A549 (cell line): ENCODE measurements around the gene NCOA7. TPM values are rescaled to one million over a fixed set of nuclear protein-coding genes. Genes with fewer than 3 reads are reported as not detected.

Experiments
- ATAC-seq, 2 experiments: fragments of 200-7000 bp in 1 of 2; fragments of >200 bp in 1 of 2; cut with Nextera tagmentation in 1 of 2; cut with Tn5 transposase in 1 of 2; 3 replicates each; pipeline versions ENCODE4 v1.8.0 to v1.9.1; 2018 to 2020; ENCODE audit warnings: mild to moderate bottlenecking in 1 of 2, moderate library complexity in 1 of 2
- CTCF ChIA-PET: fragments of 300-600 bp; sonication (Branson Sonifier 250); formaldehyde crosslinking; extraction: SDS; loops from one replicate; lab custom pipeline; 2021; ENCODE audit warnings: antibody characterized with exemption, inconsistent platforms; lab: Yijun Ruan, JAX
- POLR2A ChIA-PET: fragments of 350-600 bp; formaldehyde crosslinking; extraction: SDS; loops from one replicate; lab custom pipeline; 2021; ENCODE audit warnings: antibody characterized with exemption, inconsistent platforms; lab: Yijun Ruan, JAX
- DNase-seq, 2 experiments: peaks; one replicate each; pipeline versions ENCODE4 v3.0.0 to v3.0.0-alpha.2; 2011 to 2016; ENCODE audit warnings: low read depth in 1 of 2, low spot score in 1 of 2
- FAIRE-seq: peaks from 2 replicates; lab custom pipeline; 2011; peaks lifted over from hg19 to GRCh38; lab: Jason Lieb, UNC
- H3K27ac ChIP-seq, 2 experiments: fragments of >200 bp; sonication (Bioruptor Twin); formaldehyde crosslinking; 3 replicates each; pipeline ENCODE4 v1.5.1; 2016 to 2017
- H3K4me1 ChIP-seq: fragments of >200 bp; sonication (Bioruptor Twin); formaldehyde crosslinking; 3 replicates; pipeline ENCODE4 v1.6.1; 2016
- H3K4me2 ChIP-seq: fragments of >200 bp; sonication (Bioruptor Twin); formaldehyde crosslinking; 3 replicates; pipeline ENCODE4 v1.6.1; 2016
- H3K4me3 ChIP-seq: fragments of >200 bp; sonication (Bioruptor Twin); formaldehyde crosslinking; 3 replicates; pipeline ENCODE4 v1.5.1; 2016
- H3K9me3 ChIP-seq: fragments of >200 bp; sonication (Bioruptor Twin); formaldehyde crosslinking; 3 replicates; pipeline ENCODE4 v1.6.1; 2016
- BHLHE40 ChIP-seq: IDR thresholded peaks from 2 replicates; pipeline ENCODE4 v1.6.1; 2012; ENCODE audit warnings: low read depth, low read length, inconsistent platforms
- CBX2 ChIP-seq: fragments of 200-600 bp; sonication (generic); IDR thresholded peaks from 2 replicates; pipeline ENCODE4 v1.6.1; 2016; ENCODE audit warnings: low read depth, mild to moderate bottlenecking, borderline replicate concordance
- CBX8 ChIP-seq: fragments of 200-600 bp; sonication (generic); IDR thresholded peaks from 2 replicates; pipeline ENCODE4 v1.6.1; 2016
- CEBPB ChIP-seq, 2 experiments: fragments of >200 bp in 1 of 2; sonication (Bioruptor Twin) in 1 of 2; formaldehyde crosslinking in 1 of 2; IDR thresholded peaks; 2 replicates each; pipeline ENCODE4 v1.6.1; 2012 to 2016
- CHD4 ChIP-seq: fragments of 200-600 bp; sonication (generic); IDR thresholded peaks from 2 replicates; pipeline ENCODE4 v1.6.1; 2016; ENCODE audit warnings: antibody characterized with exemption, mild to moderate bottlenecking, borderline replicate concordance
- CTCF ChIP-seq: fragments of >200 bp; sonication (Bioruptor Twin); formaldehyde crosslinking; IDR thresholded peaks from 3 replicates; pipeline ENCODE4 v1.5.1; 2016
- EHF ChIP-seq: fragments of 250-450 bp; sonication (Bioruptor Pico); IDR thresholded peaks from 2 replicates; pipeline ENCODE4 v1.5.0; 2020; ENCODE audit warnings: mild to moderate bottlenecking
- EHMT2 ChIP-seq: fragments of 200-600 bp; sonication (generic); IDR thresholded peaks from 2 replicates; pipeline ENCODE4 v1.6.1; 2016; ENCODE audit warnings: antibody characterized with exemption, low read depth, mild to moderate bottlenecking, moderate library complexity
- FOSB ChIP-seq: fragments of 250-450 bp; sonication (Bioruptor Pico); IDR thresholded peaks from 2 replicates; pipeline ENCODE4 v1.5.0; 2020; ENCODE audit warnings: mild to moderate bottlenecking, moderate library complexity
- FOSL2 ChIP-seq, 2 experiments: fragments of 450-650 bp in 1 of 2; fragments of >200 bp in 1 of 2; sonication (Bioruptor Twin) in 1 of 2; formaldehyde crosslinking; IDR thresholded peaks; 2 replicates each; pipeline versions ENCODE4 v1.5.0 to v1.6.1; 2016 to 2020; ENCODE audit warnings: mild to moderate bottlenecking in 1 of 2, moderate library complexity in 1 of 2
- FOXS1 ChIP-seq: fragments of 250-450 bp; sonication (Bioruptor Pico); IDR thresholded peaks from 2 replicates; pipeline ENCODE4 v1.5.0; 2020; ENCODE audit warnings: mild to moderate bottlenecking, moderate library complexity
- HDAC2 ChIP-seq: fragments of 200-600 bp; sonication (generic); IDR thresholded peaks from 2 replicates; pipeline ENCODE4 v1.6.1; 2016
- HES2 ChIP-seq: fragments of >200 bp; sonication (Bioruptor Twin); formaldehyde crosslinking; IDR thresholded peaks from 2 replicates; pipeline ENCODE4 v1.6.1; 2016
- HOXB13 ChIP-seq: fragments of 250-450 bp; sonication (Bioruptor Pico); IDR thresholded peaks from 2 replicates; pipeline ENCODE4 v1.5.0; 2020; ENCODE audit warnings: low read depth, mild to moderate bottlenecking, moderate library complexity
- HOXB5 ChIP-seq: fragments of 250-450 bp; sonication (Bioruptor Pico); IDR thresholded peaks from 2 replicates; pipeline ENCODE4 v1.5.0; 2020; ENCODE audit warnings: mild to moderate bottlenecking, moderate library complexity
- JUN ChIP-seq, 2 experiments: fragments of >200 bp; sonication (Bioruptor Twin); formaldehyde crosslinking; IDR thresholded peaks; 2 replicates in 1 of 2; 3 replicates in 1 of 2; pipeline ENCODE4 v1.6.1; 2016 to 2017
- KDM5A ChIP-seq: fragments of 200-600 bp; sonication (generic); IDR thresholded peaks from 2 replicates; pipeline ENCODE4 v1.6.1; 2016; ENCODE audit warnings: antibody characterized with exemption, mild to moderate bottlenecking
- MAFK ChIP-seq: fragments of 450-650 bp; IDR thresholded peaks from 2 replicates; pipeline ENCODE4 v1.6.1; 2014; ENCODE audit not compliant: partially characterized antibody
- MAX ChIP-seq: IDR thresholded peaks from 2 replicates; pipeline ENCODE4 v1.6.1; 2012
- MAZ ChIP-seq: fragments of 150-350 bp; IDR thresholded peaks from 2 replicates; pipeline ENCODE4 v1.6.1; 2014; ENCODE audit warnings: antibody characterized with exemption, low read depth, low read length, borderline replicate concordance
- MYC ChIP-seq: IDR thresholded peaks from 2 replicates; pipeline ENCODE4 v1.6.1; 2012; ENCODE audit warnings: mild to moderate bottlenecking, inconsistent platforms, low read length, improper control_type of control experiment, borderline replicate concordance
- NPAS2 ChIP-seq: fragments of 250-450 bp; sonication (Bioruptor Pico); IDR thresholded peaks from 2 replicates; pipeline ENCODE4 v1.8.0; 2022; ENCODE audit warnings: mild to moderate bottlenecking, moderate library complexity, borderline replicate concordance
- POLR2AphosphoS2 ChIP-seq: conservative IDR thresholded peaks from 2 replicates; pipeline ENCODE4 v1.6.1; 2012; ENCODE audit warnings: low read length, improper control_type of control experiment, inconsistent platforms
- SREBF2 ChIP-seq: fragments of 450-650 bp; IDR thresholded peaks from 2 replicates; pipeline ENCODE4 v1.6.1; 2014; ENCODE audit warnings: mild to moderate bottlenecking, moderate library complexity
- TP53 ChIP-seq: fragments of 250-450 bp; sonication (Bioruptor Pico); IDR thresholded peaks from 2 replicates; pipeline ENCODE4 v1.5.0; 2021; ENCODE audit warnings: mild to moderate bottlenecking, moderate library complexity
- USF2 ChIP-seq: fragments of 450-650 bp; IDR thresholded peaks from 2 replicates; pipeline ENCODE4 v1.6.1; 2014; ENCODE audit warnings: antibody characterized with exemption
- ZC3H11A ChIP-seq: fragments of 450-650 bp; IDR thresholded peaks from 2 replicates; pipeline ENCODE4 v1.6.1; 2014; ENCODE audit warnings: antibody characterized with exemption, mild to moderate bottlenecking
- ZFP36 ChIP-seq: fragments of 450-650 bp; IDR thresholded peaks from 2 replicates; pipeline ENCODE4 v1.6.1; 2014; ENCODE audit warnings: borderline replicate concordance; ENCODE audit not compliant: partially characterized antibody
- ZNF302 ChIP-seq: fragments of 250-450 bp; sonication (Bioruptor Pico); IDR thresholded peaks from 2 replicates; pipeline ENCODE4 v1.9.0; 2021; ENCODE audit warnings: inconsistent platforms, mild to moderate bottlenecking, moderate library complexity
- ZSCAN20 ChIP-seq: fragments of 250-450 bp; sonication (Bioruptor Pico); IDR thresholded peaks from 2 replicates; pipeline ENCODE4 v1.8.0; 2022; ENCODE audit warnings: mild to moderate bottlenecking, moderate library complexity
- WGBS: methylation state at CpG from one replicate; pipeline ENCODE4 v1.1.6; 2017; ENCODE audit errors: missing lambda C conversion rate; 5-methylcytosine and 5-hydroxymethylcytosine counted together
- polyA plus RNA-seq, 4 experiments: library from polyadenylated mRNA; depleted of rRNA in 3 of 4; stranded (reverse); fragments of >200 nt; fragmentation: RNase III in 1 of 4; extraction: RNeasy Plus Mini Kit Qiagen cat#74134 plus additional on column Dnase treatment in 1 of 4; gene quantifications; 2 replicates in 3 of 4; 3 replicates in 1 of 4; pipeline ENCODE4 v1.2.3, GENCODE V29; 2011 to 2017

The NCOA7 gene
- polyA plus RNA-seq, 2 of the 4 experiments (the other 2 are of a cell fraction), result 66.4 to 195 TPM

GRCh38 chr6:125923366-125923877 is 132.7 kb downstream of the NCOA7 start:
- peak overlapping the region; percentile 89 to 91 for H3K27ac ChIP-seq
- FAIRE-seq, result no peak
- peak overlapping the region; percentile 66 for H3K4me3 ChIP-seq
- no peak for ATAC-seq
- H3K9me3 ChIP-seq, result no peaks in the 10 kb centered on the region
- 33% methylated on average over 4 of the region's 4 CpGs for WGBS
- ChIA-PET POLR2A (interaction anchor here (1.0 kb wide), 1 partner anchor 142 kb away, joined by 3 read pairs; no protein-coding TSS in a partner anchor), CTCF (interaction anchor here (0.8 to 14.7 kb wide), 4 partner anchors 23 to 65 kb away, joined by 3 to 148 read pairs (median 5); partner anchors contain the start of gene HINT3)
- TF ChIP-seq USF2, result no peak
- TF ChIP-seq MAFK, result peak; percentile 79
- TF ChIP-seq SREBF2, result no peak
- 0 out of 2 replicates have a peak, but pooled peaks have one; percentile 30 for TF ChIP-seq POLR2AphosphoS2
- no peak for TF ChIP-seq CHD4
- no peak for TF ChIP-seq TP53
- no peak for TF ChIP-seq ZNF302 (CRISPR knock-in tag)
- no peak for TF ChIP-seq MYC
- TF ChIP-seq FOSB (CRISPR knock-in tag), result no peak
- no peak for TF ChIP-seq CBX2
- no peak for TF ChIP-seq HES2
- no peak for TF ChIP-seq CBX8
- no peak for TF ChIP-seq EHMT2
- no peak for TF ChIP-seq HOXB13 (CRISPR knock-in tag)
- no peak for TF ChIP-seq CEBPB (IDR thresholded peaks at IDR 0.05)
- TF ChIP-seq MAX, result no peak
- TF ChIP-seq MAZ, result no peak
- no peak for DNase-seq
- peaks cover 83% of the 10 kb centered on the region for H3K4me1 ChIP-seq
- peak overlapping the region; percentile 94 for H3K4me2 ChIP-seq

- H3K9me3 ChIP-seq, result no peaks in the 10 kb centered on the region
- 3% methylated on average over 2 of the region's 2 CpGs for WGBS
- FAIRE-seq (no peak), DNase-seq (no peak), ATAC-seq (no peak)
- H3K4me2 ChIP-seq, result peak overlapping the region; percentile 94
- peak overlapping the region; percentile 66; the same call in 2 of the 3 replicates for H3K4me3 ChIP-seq
- peak overlapping the region; percentile 89 to 91 for H3K27ac ChIP-seq
- ChIA-PET POLR2A (no interaction called here), CTCF (interaction anchor here (0.8 to 14.7 kb wide), 6 partner anchors 22 to 133 kb away, joined by 3 to 148 read pairs (median 5); partner anchors contain the start of genes HINT3 and NCOA7)
- TF ChIP-seq USF2 (no peak), BHLHE40 (no peak), FOSL2 (IDR thresholded peaks at IDR 0.05) (no peak), FOSL2 (CRISPR knock-in tag; IDR thresholded peaks at IDR 0.05) (peak; percentile 45), MAFK (peak; percentile 11), SREBF2 (no peak), TP53 (0 out of 2 replicates have a peak, but pooled peaks have one; percentile 28)
- peaks cover 79% of the 10 kb centered on the region for H3K4me1 ChIP-seq
Measured at GRCh38 chr6:125924169-125924568, 133.4 kb downstream of the NCOA7 start.

- ChIA-PET POLR2A (no interaction called here), CTCF (interaction anchor here (0.9 to 2.1 kb wide), 5 partner anchors 21 to 133 kb away, joined by 3 to 7 read pairs (median 4); partner anchors contain the start of genes HINT3 and NCOA7)
- WGBS, result 76% methylated on average over 2 of the region's 2 CpGs
- ATAC-seq, result no peak; a peak in 1 of 6 replicates
- H3K4me2 ChIP-seq, result peak overlapping the region; percentile 94
- 0 out of 3 replicates have a peak overlapping the region, but pooled peaks have one; percentile 3 for H3K4me3 ChIP-seq
- H3K4me1 ChIP-seq, result peaks cover 79% of the 10 kb centered on the region
- H3K27ac ChIP-seq, result peak overlapping the region; percentile 89 to 91
- DNase-seq, result no peak
- no peaks in the 10 kb centered on the region for H3K9me3 ChIP-seq
- no peak for FAIRE-seq
- TF ChIP-seq HDAC2, result no peak
- TF ChIP-seq CTCF, result no peak
- TF ChIP-seq MAFK, result no peak
- TF ChIP-seq POLR2AphosphoS2, result no peak
- TF ChIP-seq EHF (CRISPR knock-in tag), result no peak
- TF ChIP-seq FOSB (CRISPR knock-in tag), result no peak
- TF ChIP-seq ZC3H11A, result no peak
- TF ChIP-seq HOXB5 (CRISPR knock-in tag), result no peak
- no peak for TF ChIP-seq JUN (IDR thresholded peaks at IDR 0.05)
- no peak for TF ChIP-seq ZSCAN20 (CRISPR knock-in tag)
- no peak for TF ChIP-seq FOXS1 (CRISPR knock-in tag)
- TF ChIP-seq NPAS2 (CRISPR knock-in tag), result no peak
- TF ChIP-seq ZFP36, result no peak
- TF ChIP-seq KDM5A, result no peak
Measured at GRCh38 chr6:125924697-125925358, 134.1 kb downstream of the NCOA7 start.
